ENCODE data around the gene AHDC1.

GRCh38 chr1:27492796-27493195 lies 111.1 kb downstream of the AHDC1 start:
- no peak for TF ChIP-seq EZH2 (IDR thresholded peaks at IDR 0.05; ENCODE audit: borderline replicate concordance)
- no peak for TF ChIP-seq CTCF (IDR thresholded peaks at IDR 0.05; ENCODE audit: poor library complexity)
- TF ChIP-seq EZH2phosphoT487 (IDR thresholded peaks at IDR 0.05; ENCODE audit: low read depth, severe bottlenecking, unreplicated experiment), result no peak
